Mesothelial cell of epicardium (in vitro differentiated cells): ENCODE results near the gene IL1RAPL1. TPM values are rescaled to one million over a fixed set of nuclear protein-coding genes. Genes with fewer than 3 reads are reported as not detected.

Source experiments
- DNase-seq, 2 experiments: peaks; one replicate each; pipeline ENCODE4 v3.0.0; 2021; ENCODE audit warnings: low spot score in 2 of 2; ENCODE audit not compliant: unreplicated experiment in 2 of 2
- H3K27ac Mint-ChIP-seq: 2 replicates; pipeline ENCODE4 v1.8.0; 2021; ENCODE audit warnings: mixed read lengths
- H3K27me3 Mint-ChIP-seq: 2 replicates; pipeline ENCODE4 v1.8.0; 2021; ENCODE audit warnings: low read depth, mixed read lengths
- H3K36me3 Mint-ChIP-seq: 2 replicates; pipeline ENCODE4 v1.8.0; 2021; ENCODE audit warnings: mixed read lengths
- H3K4me1 Mint-ChIP-seq: 2 replicates; pipeline ENCODE4 v1.8.0; 2021; ENCODE audit warnings: mixed read lengths
- H3K4me3 Mint-ChIP-seq: 2 replicates; pipeline ENCODE4 v1.8.0; 2021; ENCODE audit warnings: mild to moderate bottlenecking, moderate library complexity, mixed read lengths
- H3K9me3 Mint-ChIP-seq: 2 replicates; pipeline ENCODE4 v1.8.0; 2021; ENCODE audit warnings: mixed read lengths
- total RNA-seq: library from RNA; stranded (reverse); gene quantifications from 3 replicates; pipeline ENCODE4 v1.2.1, GENCODE V29; 2021
- TF ChIP-seq, protein P1 (sequence below): fragments of 200-600 bp; sonication (generic); IDR thresholded peaks from one replicate; pipeline ENCODE4 v1.5.0; 2021; ENCODE audit warnings: antibody characterized with exemption; ENCODE audit not compliant: unreplicated experiment

IL1RAPL1 gene
- total RNA-seq, 1 donor from 2014 or later = 17.0 TPM

DNA sequence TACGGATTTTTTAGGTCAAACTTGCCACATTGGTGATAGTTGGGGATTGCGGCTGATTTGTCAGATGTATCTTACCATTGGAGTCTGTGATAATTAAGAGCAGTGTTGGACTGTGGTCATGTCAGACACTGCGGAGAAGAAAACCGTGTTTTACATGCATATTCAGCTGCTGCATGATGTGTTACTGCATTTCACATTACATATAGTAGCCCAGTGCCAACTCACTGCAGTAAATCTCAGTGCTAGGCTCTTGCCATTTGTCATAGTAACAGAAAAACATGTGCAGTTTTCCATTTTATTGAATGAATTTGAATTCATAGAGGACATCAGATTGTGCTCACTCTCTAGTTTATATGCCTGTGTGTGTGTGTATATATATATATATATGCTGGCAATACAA is 543.7 kb downstream of the IL1RAPL1 start:
- no peaks in the 10 kb centered on the region for H3K9me3 Mint-ChIP-seq
- peaks cover 3% of the 10 kb centered on the region for H3K4me1 Mint-ChIP-seq
- TF ChIP-seq, protein P1, sequence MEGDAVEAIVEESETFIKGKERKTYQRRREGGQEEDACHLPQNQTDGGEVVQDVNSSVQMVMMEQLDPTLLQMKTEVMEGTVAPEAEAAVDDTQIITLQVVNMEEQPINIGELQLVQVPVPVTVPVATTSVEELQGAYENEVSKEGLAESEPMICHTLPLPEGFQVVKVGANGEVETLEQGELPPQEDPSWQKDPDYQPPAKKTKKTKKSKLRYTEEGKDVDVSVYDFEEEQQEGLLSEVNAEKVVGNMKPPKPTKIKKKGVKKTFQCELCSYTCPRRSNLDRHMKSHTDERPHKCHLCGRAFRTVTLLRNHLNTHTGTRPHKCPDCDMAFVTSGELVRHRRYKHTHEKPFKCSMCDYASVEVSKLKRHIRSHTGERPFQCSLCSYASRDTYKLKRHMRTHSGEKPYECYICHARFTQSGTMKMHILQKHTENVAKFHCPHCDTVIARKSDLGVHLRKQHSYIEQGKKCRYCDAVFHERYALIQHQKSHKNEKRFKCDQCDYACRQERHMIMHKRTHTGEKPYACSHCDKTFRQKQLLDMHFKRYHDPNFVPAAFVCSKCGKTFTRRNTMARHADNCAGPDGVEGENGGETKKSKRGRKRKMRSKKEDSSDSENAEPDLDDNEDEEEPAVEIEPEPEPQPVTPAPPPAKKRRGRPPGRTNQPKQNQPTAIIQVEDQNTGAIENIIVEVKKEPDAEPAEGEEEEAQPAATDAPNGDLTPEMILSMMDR = no peak
- no peak overlapping the region for H3K27ac Mint-ChIP-seq
- no peak overlapping the region for H3K4me3 Mint-ChIP-seq
- no peak for DNase-seq
- H3K36me3 Mint-ChIP-seq = no peaks in the 10 kb centered on the region
- no peaks in the 10 kb centered on the region for H3K27me3 Mint-ChIP-seq

DNA sequence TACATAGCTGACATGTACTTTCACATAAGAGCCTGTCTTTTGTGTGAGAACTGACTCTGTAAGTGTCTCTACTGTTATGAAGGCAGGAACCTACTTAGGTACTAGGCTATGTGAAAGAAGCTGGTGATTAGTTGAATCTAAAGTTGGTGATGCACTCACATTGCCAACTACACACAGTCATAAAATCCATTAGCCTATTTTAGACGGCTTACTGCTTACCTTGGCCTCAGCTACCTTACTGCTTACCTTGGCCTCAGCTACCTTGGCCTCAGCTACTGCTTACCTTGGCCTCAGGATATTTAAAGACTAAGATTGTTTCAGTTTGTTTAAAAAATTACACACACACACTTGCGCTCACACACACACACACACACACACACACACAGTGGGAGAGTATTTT is 549.7 kb downstream of the IL1RAPL1 start:
- Mint-ChIP-seq H3K27me3 (no peaks in the 10 kb centered on the region), H3K27ac (no peak overlapping the region), H3K36me3 (no peaks in the 10 kb centered on the region), H3K4me1 (no peaks in the 10 kb centered on the region), H3K4me3 (no peak overlapping the region), H3K9me3 (peaks cover 5% of the 10 kb centered on the region)
- DNase-seq = no peak
- TF ChIP-seq, protein P1 = no peak

DNA sequence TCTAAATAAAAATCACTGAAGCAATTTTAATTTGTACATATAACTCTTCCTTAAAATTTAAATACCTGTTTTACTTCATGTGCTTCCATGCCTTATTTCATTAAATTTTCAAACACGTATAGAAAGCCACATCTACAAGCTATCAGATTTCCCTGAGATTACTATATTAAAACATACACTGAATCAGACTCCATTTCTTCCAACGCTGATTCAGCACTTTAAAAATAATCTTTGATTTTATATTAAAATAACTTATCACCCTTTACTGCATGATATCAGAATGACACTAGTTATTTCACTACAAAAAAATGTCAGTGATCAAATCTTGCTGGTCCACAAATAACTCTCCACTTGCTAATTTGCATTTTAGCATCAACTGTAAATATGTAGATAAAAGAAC is 550.8 kb downstream of the IL1RAPL1 start:
- Mint-ChIP-seq H3K27me3 (no peaks in the 10 kb centered on the region), H3K27ac (no peak overlapping the region), H3K9me3 (peaks cover 5% of the 10 kb centered on the region), H3K36me3 (no peaks in the 10 kb centered on the region), H3K4me3 (no peak overlapping the region), H3K4me1 (no peaks in the 10 kb centered on the region)
- TF ChIP-seq, protein P1 = no peak
- no peak for DNase-seq

DNA sequence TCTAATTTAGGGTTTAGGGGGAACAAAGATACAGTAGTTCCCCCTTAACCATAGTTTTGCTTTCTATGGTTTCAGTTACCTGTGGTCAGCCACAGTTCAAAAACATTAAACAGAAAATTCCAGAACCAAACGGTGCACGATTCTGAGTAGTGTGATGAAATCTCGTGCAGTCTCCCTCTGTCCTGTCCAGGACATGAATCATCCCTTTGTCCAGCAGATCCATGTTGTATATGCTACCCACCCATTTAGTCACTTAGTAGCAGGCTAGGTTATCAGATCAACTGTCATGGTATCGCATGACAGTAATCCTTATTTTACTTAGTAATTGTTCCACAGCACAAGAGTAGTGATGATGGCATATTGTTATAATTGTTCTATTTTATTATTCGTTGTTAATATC is 556.1 kb downstream of the IL1RAPL1 start:
- no peak for DNase-seq
- H3K36me3 Mint-ChIP-seq = no peaks in the 10 kb centered on the region
- no peak overlapping the region for H3K4me3 Mint-ChIP-seq
- no peak overlapping the region for H3K27ac Mint-ChIP-seq
- no peaks in the 10 kb centered on the region for H3K4me1 Mint-ChIP-seq
- TF ChIP-seq, protein P1 = no peak
- H3K9me3 Mint-ChIP-seq = peaks cover 13% of the 10 kb centered on the region
- H3K27me3 Mint-ChIP-seq = no peaks in the 10 kb centered on the region

DNA sequence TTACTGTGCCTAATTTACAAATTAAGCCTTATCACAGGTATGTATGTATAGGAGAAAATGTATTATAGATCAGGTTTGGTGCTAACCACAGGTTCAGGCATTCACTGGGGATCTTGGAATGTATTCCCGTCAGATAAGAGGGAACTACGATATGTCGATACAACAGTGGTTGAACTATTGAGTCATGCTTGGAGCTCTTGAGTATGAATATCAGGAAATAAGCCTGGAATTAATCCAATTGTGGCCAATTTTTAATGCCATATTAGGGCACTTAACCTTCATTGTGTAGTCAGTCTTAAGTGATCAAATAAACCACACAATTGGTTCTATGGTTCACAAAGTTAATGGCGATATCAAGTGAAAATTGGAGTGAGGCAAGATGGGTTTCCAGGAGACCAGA is 556.5 kb downstream of the IL1RAPL1 start:
- DNase-seq = no peak
- Mint-ChIP-seq H3K27ac (no peak overlapping the region), H3K27me3 (no peaks in the 10 kb centered on the region), H3K36me3 (no peaks in the 10 kb centered on the region), H3K9me3 (peaks cover 13% of the 10 kb centered on the region), H3K4me3 (no peak overlapping the region), H3K4me1 (no peaks in the 10 kb centered on the region)
- TF ChIP-seq, protein P1 = no peak

DNA sequence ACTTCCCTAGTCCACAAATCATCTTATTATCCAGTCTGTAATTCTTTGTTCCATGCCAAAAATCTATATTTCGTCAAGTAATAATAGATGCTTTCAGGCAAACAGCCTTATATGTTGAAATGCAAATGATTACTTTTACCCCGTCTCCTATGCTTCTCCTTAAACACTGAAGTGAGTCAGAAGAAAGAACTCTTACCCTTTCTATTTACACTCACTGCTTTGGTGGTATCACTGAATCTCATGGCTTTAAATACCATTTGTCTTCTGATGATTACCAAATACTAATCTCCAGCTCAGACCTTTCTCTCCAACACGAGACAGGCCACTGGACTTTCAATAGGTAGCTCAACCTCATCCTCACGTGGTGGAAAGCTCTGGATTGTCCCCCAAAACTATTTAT is 558.1 kb downstream of the IL1RAPL1 start:
- DNase-seq = no peak
- no peaks in the 10 kb centered on the region for H3K4me1 Mint-ChIP-seq
- no peaks in the 10 kb centered on the region for H3K27me3 Mint-ChIP-seq
- H3K27ac Mint-ChIP-seq = no peak overlapping the region
- TF ChIP-seq, protein P1 = no peak
- no peak overlapping the region for H3K4me3 Mint-ChIP-seq
- no peaks in the 10 kb centered on the region for H3K36me3 Mint-ChIP-seq
- H3K9me3 Mint-ChIP-seq = peaks cover 8% of the 10 kb centered on the region
